Hepatocyte (in vitro differentiated cells): ENCODE results near the gene SNX18. TPM values are rescaled to one million over a fixed set of nuclear protein-coding genes. Genes with fewer than 3 reads are reported as not detected.

Source experiments
- DNase-seq: peaks from one replicate; pipeline ENCODE4 v3.0.0-alpha.2; 2016; ENCODE audit warnings: low spot score
- H2AFZ ChIP-seq: fragments of 200-600 bp; sonication (generic); 2 replicates; pipeline ENCODE4 v1.6.0; 2016; ENCODE audit warnings: antibody characterized with exemption, mild to moderate bottlenecking
- H3K27ac ChIP-seq: fragments of 200-600 bp; sonication (generic); 2 replicates; pipeline ENCODE4 v1.5.1; 2016; ENCODE audit warnings: mild to moderate bottlenecking
- H3K27me3 ChIP-seq: fragments of 200-600 bp; sonication (generic); 2 replicates; pipeline ENCODE4 v1.6.1; 2016
- H3K36me3 ChIP-seq: fragments of 200-600 bp; sonication (generic); replicated peaks from 2 replicates; pipeline ENCODE4 v1.5.1; 2016; ENCODE audit warnings: low read depth; ENCODE audit not compliant: insufficient read depth
- H3K4me1 ChIP-seq: fragments of 200-600 bp; sonication (generic); 2 replicates; pipeline ENCODE4 v1.5.1; 2016; ENCODE audit warnings: mild to moderate bottlenecking, moderate library complexity; ENCODE audit not compliant: insufficient read depth
- H3K4me2 ChIP-seq: fragments of 200-600 bp; sonication (generic); 2 replicates; pipeline ENCODE4 v1.6.0; 2016
- H3K4me3 ChIP-seq: fragments of 200-600 bp; sonication (generic); 2 replicates; pipeline ENCODE4 v1.5.1; 2016; ENCODE audit warnings: mild to moderate bottlenecking
- H3K79me2 ChIP-seq: fragments of 200-600 bp; sonication (generic); 2 replicates; pipeline ENCODE4 v1.6.0; 2017; ENCODE audit warnings: mild to moderate bottlenecking
- H3K9me2 ChIP-seq: fragments of 200-600 bp; sonication (generic); replicated peaks from 2 replicates; pipeline ENCODE4 v1.6.0; 2017; ENCODE audit warnings: mild to moderate bottlenecking; ENCODE audit not compliant: insufficient read depth
- H3K9me3 ChIP-seq: fragments of 200-600 bp; sonication (generic); 2 replicates; pipeline ENCODE4 v1.5.1; 2016; ENCODE audit warnings: low read depth, mild to moderate bottlenecking
- H4K20me1 ChIP-seq: fragments of 200-600 bp; sonication (generic); 2 replicates; pipeline ENCODE4 v1.6.0; 2016; ENCODE audit warnings: mild to moderate bottlenecking; ENCODE audit not compliant: insufficient read depth, poor library complexity, severe bottlenecking
- EZH2 ChIP-seq: fragments of 200-600 bp; sonication (generic); IDR thresholded peaks from 2 replicates; pipeline ENCODE4 v1.6.1; 2016; ENCODE audit warnings: antibody characterized with exemption, mild to moderate bottlenecking, borderline replicate concordance
- EZH2phosphoT487 ChIP-seq: fragments of 200-600 bp; sonication (generic); IDR thresholded peaks from one replicate; pipeline ENCODE4 v1.6.1; 2018; ENCODE audit warnings: antibody characterized with exemption, mild to moderate bottlenecking, low read depth, moderate library complexity; ENCODE audit not compliant: unreplicated experiment, severe bottlenecking
- WGBS: methylation state at CpG from one replicate; pipeline ENCODE4 v1.1.6; 2016; ENCODE audit warnings: low lambda C conversion rate; ENCODE audit errors: missing lambda C conversion rate; 5-methylcytosine and 5-hydroxymethylcytosine counted together
- polyA plus RNA-seq: library from polyadenylated mRNA; unstranded; fragments of >200 nt; fragmentation: Nextera tagmentation; extraction: Ambion mirVana; gene quantifications from 2 replicates; pipeline ENCODE4 v1.2.1, GENCODE V29; 2016
- total RNA-seq: library from RNA; depleted of rRNA; stranded (reverse); fragments of >200 nt; gene quantifications from 2 replicates; pipeline ENCODE4 v1.2.3, GENCODE V29; 2014
- TF ChIP-seq, protein P1 (sequence below): fragments of 200-600 bp; sonication (generic); IDR thresholded peaks from 2 replicates; pipeline ENCODE4 v1.5.1; 2016; ENCODE audit warnings: antibody characterized with exemption, mild to moderate bottlenecking; ENCODE audit not compliant: poor library complexity

SNX18 gene
- total and polyA plus RNA-seq, 2 experiments from 2014 or later, result 6.5 to 33.0 TPM

DNA sequence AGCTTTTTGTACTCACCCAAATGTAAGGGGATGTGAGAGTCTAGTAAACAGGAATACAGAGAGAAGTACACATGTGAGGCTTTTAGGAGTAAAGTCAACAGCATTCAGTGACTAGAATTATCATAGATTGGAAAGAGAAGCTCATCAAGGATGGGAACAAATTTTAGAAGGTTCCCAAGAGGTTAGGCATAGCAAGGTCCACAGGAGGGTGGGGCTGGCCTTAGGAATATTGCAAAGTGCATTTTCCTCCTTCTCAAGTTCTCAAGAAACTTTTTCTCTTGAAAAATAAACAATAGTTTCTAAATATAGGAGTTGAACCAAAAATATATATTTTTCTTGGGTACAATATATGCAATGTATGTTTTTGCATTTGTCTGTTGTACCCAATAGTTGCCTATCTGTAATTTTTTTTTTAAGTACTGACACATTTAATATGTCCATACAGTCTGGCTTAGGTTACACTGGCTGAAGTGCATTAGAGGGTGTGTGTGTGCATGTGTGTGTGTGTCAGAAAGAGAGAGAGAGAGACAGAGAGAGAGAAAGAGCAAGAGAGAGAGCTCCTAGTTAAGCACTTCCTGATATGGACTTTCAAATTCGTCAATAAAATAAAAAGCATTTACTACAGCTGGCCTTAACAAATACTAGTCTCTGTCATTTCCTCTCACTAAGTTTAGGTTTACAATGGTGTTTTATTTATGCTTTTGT lies 62.2 kb downstream of the SNX18 start:
- Histone ChIP-seq H3K27ac (no peak overlapping the region), H2AFZ (no peak overlapping the region), H3K9me3 (no peaks in the 10 kb centered on the region), H3K4me3 (no peak overlapping the region), H3K79me2 (no peaks in the 10 kb centered on the region), H3K36me3 (no peaks in the 10 kb centered on the region), H3K4me1 (peaks cover 13% of the 10 kb centered on the region), H3K27me3 (no peaks in the 10 kb centered on the region), H3K4me2 (no peak overlapping the region), H4K20me1 (no peaks in the 10 kb centered on the region), H3K9me2 (no peaks in the 10 kb centered on the region)
- DNase-seq, result no peak
- TF ChIP-seq, protein P1, sequence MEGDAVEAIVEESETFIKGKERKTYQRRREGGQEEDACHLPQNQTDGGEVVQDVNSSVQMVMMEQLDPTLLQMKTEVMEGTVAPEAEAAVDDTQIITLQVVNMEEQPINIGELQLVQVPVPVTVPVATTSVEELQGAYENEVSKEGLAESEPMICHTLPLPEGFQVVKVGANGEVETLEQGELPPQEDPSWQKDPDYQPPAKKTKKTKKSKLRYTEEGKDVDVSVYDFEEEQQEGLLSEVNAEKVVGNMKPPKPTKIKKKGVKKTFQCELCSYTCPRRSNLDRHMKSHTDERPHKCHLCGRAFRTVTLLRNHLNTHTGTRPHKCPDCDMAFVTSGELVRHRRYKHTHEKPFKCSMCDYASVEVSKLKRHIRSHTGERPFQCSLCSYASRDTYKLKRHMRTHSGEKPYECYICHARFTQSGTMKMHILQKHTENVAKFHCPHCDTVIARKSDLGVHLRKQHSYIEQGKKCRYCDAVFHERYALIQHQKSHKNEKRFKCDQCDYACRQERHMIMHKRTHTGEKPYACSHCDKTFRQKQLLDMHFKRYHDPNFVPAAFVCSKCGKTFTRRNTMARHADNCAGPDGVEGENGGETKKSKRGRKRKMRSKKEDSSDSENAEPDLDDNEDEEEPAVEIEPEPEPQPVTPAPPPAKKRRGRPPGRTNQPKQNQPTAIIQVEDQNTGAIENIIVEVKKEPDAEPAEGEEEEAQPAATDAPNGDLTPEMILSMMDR, result no peak
- no peak for TF ChIP-seq EZH2
- TF ChIP-seq EZH2phosphoT487, result no peak
- 35% methylated on average over 1 of the region's 1 CpG for WGBS

DNA sequence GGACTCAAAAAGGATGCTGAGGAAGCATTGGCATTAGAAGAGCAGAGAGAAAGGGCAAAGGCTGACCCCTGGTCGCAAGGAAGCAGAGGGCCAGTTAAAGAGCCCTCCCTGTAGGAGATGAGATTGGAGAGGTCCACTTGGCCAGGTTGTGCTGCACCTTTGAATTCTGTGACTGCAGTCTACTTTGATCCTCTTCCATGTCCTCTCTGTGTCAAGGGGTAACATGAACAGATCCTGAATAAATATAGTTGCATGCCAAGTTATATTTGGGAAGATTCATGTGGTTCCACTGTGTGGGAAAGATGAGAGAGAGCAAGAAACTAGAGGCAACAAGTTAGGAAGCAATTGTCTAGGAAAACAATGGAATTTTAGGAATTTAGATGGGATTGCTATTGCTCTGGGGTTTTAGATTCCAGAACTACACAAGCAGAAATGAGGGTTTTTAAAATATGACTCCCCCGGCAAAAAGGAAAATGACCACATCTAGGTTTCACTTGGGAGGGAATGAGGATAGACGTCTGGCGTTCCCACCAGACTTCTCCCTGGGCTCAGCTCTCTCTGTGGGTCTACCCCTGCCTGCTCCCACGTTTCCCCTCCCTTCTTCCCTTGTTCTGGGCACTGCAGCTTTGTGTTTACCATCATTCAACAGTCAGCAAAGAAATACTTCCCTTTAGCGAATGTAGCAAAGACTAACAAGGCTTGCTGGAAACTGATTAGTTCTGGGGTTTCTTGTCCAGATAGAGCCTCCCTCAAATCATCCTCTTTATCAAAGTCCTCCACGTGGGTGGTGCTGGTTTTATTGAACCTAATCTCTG lies 63.6 kb downstream of the SNX18 start:
- Histone ChIP-seq H3K27ac (peak overlapping the region; percentile 11), H3K4me1 (peaks cover 13% of the 10 kb centered on the region), H3K4me3 (no peak overlapping the region), H3K79me2 (no peaks in the 10 kb centered on the region), H3K9me3 (no peaks in the 10 kb centered on the region), H3K27me3 (no peaks in the 10 kb centered on the region), H3K36me3 (no peaks in the 10 kb centered on the region), H3K4me2 (peak overlapping the region; percentile 14), H4K20me1 (no peaks in the 10 kb centered on the region), H2AFZ (no peak overlapping the region), H3K9me2 (no peaks in the 10 kb centered on the region)
- TF ChIP-seq EZH2phosphoT487 (no peak), EZH2 (no peak)
- TF ChIP-seq, protein P1, result no peak
- DNase-seq, result peak; percentile 14
- WGBS, result 42% methylated on average over 7 of the region's 7 CpGs

- Histone ChIP-seq H3K4me3 (no peak overlapping the region), H2AFZ (no peak overlapping the region)
- 79% methylated on average over 3 of the region's 3 CpGs for WGBS
These were observed 64.4 kb downstream of the SNX18 start for GRCh38 chr5:54581831-54582548.

More at GRCh38 chr5:54581831-54582548, 64.4 kb downstream of the SNX18 start:
- H3K4me2 ChIP-seq, result peak overlapping the region; percentile 14
- H3K4me1 ChIP-seq, result peaks cover 13% of the 10 kb centered on the region
- TF ChIP-seq EZH2 (no peak), EZH2phosphoT487 (no peak)
- TF ChIP-seq, protein P1, result no peak
- H3K36me3 ChIP-seq, result no peaks in the 10 kb centered on the region
- H4K20me1 ChIP-seq, result no peaks in the 10 kb centered on the region
- H3K9me2 ChIP-seq, result no peaks in the 10 kb centered on the region
- H3K27me3 ChIP-seq, result no peaks in the 10 kb centered on the region
- no peaks in the 10 kb centered on the region for H3K79me2 ChIP-seq
- no peaks in the 10 kb centered on the region for H3K9me3 ChIP-seq
- H3K27ac ChIP-seq, result peak overlapping the region; percentile 11
- DNase-seq, result no peak
